Keratinocyte (primary cell): Measurements from ENCODE around the gene FCMR. TPM values are rescaled to one million over a fixed set of nuclear protein-coding genes. Genes with fewer than 3 reads are reported as not detected.
A peak's percentile ranks its signal among the peaks of the same experiment; 100 is the strongest.

Source experiments
- DNase-seq: peaks from one replicate; pipeline ENCODE4 v3.0.0-alpha.2; 2011; ENCODE audit warnings: low read depth, missing footprints, low spot score
- FAIRE-seq: peaks from 2 replicates; lab custom pipeline; 2011; peaks lifted over from hg19 to GRCh38; lab: Jason Lieb, UNC
- H2AFZ ChIP-seq: 2 replicates; pipeline ENCODE4 v1.6.0; 2012; ENCODE audit warnings: low read length, control low read depth, inconsistent platforms; ENCODE audit not compliant: control insufficient read depth
- H3K27ac ChIP-seq: 2 replicates; pipeline ENCODE4 v1.5.1; 2011; ENCODE audit warnings: low read length; ENCODE audit not compliant: control insufficient read depth, insufficient read depth
- H3K27me3 ChIP-seq: 3 replicates; pipeline ENCODE4 v1.6.0; 2011; ENCODE audit warnings: low read length; ENCODE audit not compliant: control insufficient read depth, insufficient read depth; ENCODE audit errors: extremely low read depth
- H3K36me3 ChIP-seq, 2 experiments: 2 replicates in 1 of 2; 3 replicates in 1 of 2; pipeline ENCODE4 v1.5.1; 2011; ENCODE audit warnings: low read length in 2 of 2, mild to moderate bottlenecking in 1 of 2; ENCODE audit not compliant: control insufficient read depth in 2 of 2, insufficient read depth in 2 of 2; ENCODE audit errors: extremely low read depth in 1 of 2
- H3K4me1 ChIP-seq: 3 replicates; pipeline ENCODE4 v1.5.1; 2011; ENCODE audit warnings: low read length; ENCODE audit not compliant: control insufficient read depth, insufficient read depth; ENCODE audit errors: extremely low read depth
- H3K4me2 ChIP-seq: 3 replicates; pipeline ENCODE4 v1.6.0; 2011; ENCODE audit warnings: low read depth, low read length; ENCODE audit not compliant: control insufficient read depth, insufficient read depth; ENCODE audit errors: extremely low read depth
- H3K4me3 ChIP-seq, 3 experiments: fragments of 200-600 bp in 1 of 3; sonication (generic) in 1 of 3; 2 replicates in 2 of 3; 3 replicates in 1 of 3; pipeline ENCODE4 v1.5.1; 2011 to 2016; ENCODE audit warnings: low read length in 3 of 3, mild to moderate bottlenecking in 3 of 3, control low read depth in 2 of 3, inconsistent platforms in 1 of 3, low read depth in 1 of 3, mixed read lengths in 1 of 3, mixed run types in 1 of 3, moderate library complexity in 1 of 3; ENCODE audit not compliant: control insufficient read depth in 2 of 3, insufficient read depth in 2 of 3; ENCODE audit errors: extremely low read depth in 1 of 3
- H3K79me2 ChIP-seq: 2 replicates; pipeline ENCODE4 v1.6.0; 2012; ENCODE audit warnings: low read length; ENCODE audit not compliant: control insufficient read depth, insufficient read depth
- H3K9ac ChIP-seq: 3 replicates; pipeline ENCODE4 v1.6.0; 2011; ENCODE audit warnings: low read length; ENCODE audit not compliant: control insufficient read depth, insufficient read depth; ENCODE audit errors: extremely low read depth
- H3K9me1 ChIP-seq: 3 replicates; pipeline ENCODE4 v1.6.0; 2011; ENCODE audit warnings: low read length; ENCODE audit not compliant: control insufficient read depth, insufficient read depth; ENCODE audit errors: extremely low read depth
- H3K9me3 ChIP-seq: 2 replicates; pipeline ENCODE4 v1.5.1; 2012; ENCODE audit warnings: low read depth, low read length; ENCODE audit not compliant: control insufficient read depth
- H4K20me1 ChIP-seq: 3 replicates; pipeline ENCODE4 v1.6.0; 2011; ENCODE audit warnings: low read length; ENCODE audit not compliant: control insufficient read depth, insufficient read depth; ENCODE audit errors: extremely low read depth
- CTCF ChIP-seq, 3 experiments: IDR thresholded peaks in 1 of 3; conservative IDR thresholded peaks in 1 of 3; optimal IDR thresholded peaks in 1 of 3; 2 replicates in 2 of 3; 3 replicates in 1 of 3; pipeline versions ENCODE3 to v1.5.1; 2011; ENCODE audit warnings: low read length in 3 of 3, mild to moderate bottlenecking in 3 of 3, moderate library complexity in 2 of 3, control low read depth in 1 of 3, inconsistent platforms in 1 of 3; ENCODE audit not compliant: insufficient read depth in 2 of 3; ENCODE audit errors: extremely low read depth in 1 of 3
- EZH2 ChIP-seq: IDR thresholded peaks from one replicate; pipeline ENCODE4 v1.6.1; 2012; ENCODE audit warnings: inconsistent platforms, mild to moderate bottlenecking, low read length, moderate library complexity
- dilution Hi-C: fragments of 300-500 bp; cut with MboI; formaldehyde crosslinking; loops from one replicate; pipeline ENCODE4 v1.7.0; 2020; ENCODE audit warnings: low sequenced_read_pairs; ENCODE audit not compliant: extremely low pct_ligation_motif_present
- polyA plus RNA-seq, 5 experiments: library from polyadenylated mRNA; depleted of rRNA in 3 of 5; stranded (reverse) in 3 of 5; stranded (forward) in 1 of 5; unstranded in 1 of 5; fragments of >200 nt; gene quantifications; 1 replicate in 1 of 5; 2 replicates in 3 of 5; 3 replicates in 1 of 5; pipeline versions ENCODE4 v1.2.1 to v1.2.3, GENCODE V29; 2011 to 2012; ENCODE audit warnings: missing spikeins in 2 of 5, low read depth in 1 of 5, low replicate concordance in 1 of 5

Gene FCMR
- polyA plus RNA-seq, 1 donor (not counting 4 experiments of a cell fraction or from before 2014, with no cell fraction given), result 1.8 TPM

GRCh38 chr1:206863266-206863665, 58.5 kb downstream of the FCMR start:
- Histone ChIP-seq H3K9me1 (no peaks in the 10 kb centered on the region), H4K20me1 (no peaks in the 10 kb centered on the region), H2AFZ (peak overlapping the region; percentile 45), H3K4me3 (no peak overlapping the region), H3K36me3 (peaks cover 0 to 6% of the 10 kb centered on the region in 2 experiments), H3K9me3 (no peaks in the 10 kb centered on the region), H3K9ac (no peak overlapping the region), H3K27me3 (no peaks in the 10 kb centered on the region), H3K79me2 (no peaks in the 10 kb centered on the region), H3K4me2 (peak overlapping the region; percentile 31), H3K4me1 (peaks cover 46% of the 10 kb centered on the region), H3K27ac (no peak overlapping the region)
- FAIRE-seq, result peak; percentile 76
- DNase-seq, result no peak
- dilution Hi-C loops, result no loop called here
- TF ChIP-seq CTCF (optimal IDR thresholded peaks at IDR 0.05 in 1 of 3, IDR thresholded peaks at IDR 0.05 in 1 of 3, conservative IDR thresholded peaks at IDR 0.05 in 1 of 3; ENCODE audit: extremely low read depth in 1 of 3, insufficient read depth in 2 of 3, low read length in 3 of 3) (no peak), EZH2 (no peak)

- H4K20me1 ChIP-seq, result no peaks in the 10 kb centered on the region
- peaks cover 15% of the 10 kb centered on the region for H3K4me1 ChIP-seq
- no peak overlapping the region for H2AFZ ChIP-seq
- H3K9me1 ChIP-seq, result no peaks in the 10 kb centered on the region
- dilution Hi-C loops, result no loop called here
- H3K9ac ChIP-seq, result no peak overlapping the region
- H3K36me3 ChIP-seq, result no peaks in the 10 kb centered on the region
- no peak for DNase-seq
- H3K4me3 ChIP-seq, result no peak overlapping the region
- no peaks in the 10 kb centered on the region for H3K27me3 ChIP-seq
- H3K79me2 ChIP-seq, result no peaks in the 10 kb centered on the region
- TF ChIP-seq CTCF (optimal IDR thresholded peaks at IDR 0.05 in 1 of 3, IDR thresholded peaks at IDR 0.05 in 1 of 3, conservative IDR thresholded peaks at IDR 0.05 in 1 of 3; ENCODE audit: extremely low read depth in 1 of 3, insufficient read depth in 2 of 3, low read length in 3 of 3) (no peak), EZH2 (no peak)
- H3K4me2 ChIP-seq, result no peak overlapping the region
- no peak for FAIRE-seq
- no peaks in the 10 kb centered on the region for H3K9me3 ChIP-seq
- no peak overlapping the region for H3K27ac ChIP-seq
Observed at GRCh38 chr1:206860165-206860564, 61.6 kb downstream of the FCMR start.
